HCT116 (cell line): ENCODE data around the gene ARSK. TPM values are rescaled to one million over a fixed set of nuclear protein-coding genes. Genes with fewer than 3 reads are reported as not detected.

Experiments
- ATAC-seq: fragments of 200-7000 bp; cut with Tn5 transposase; 2 replicates; pipeline ENCODE4 v1.9.1; 2020; ENCODE audit warnings: mild to moderate bottlenecking, moderate library complexity
- BruUV-seq: library from RNA; stranded (reverse); fragments of 400-500 nt; replicated peaks from 2 replicates; lab custom pipeline; 2021; lab: Mats Ljungman, UMichigan
- CTCF ChIA-PET: fragments of 300-600 bp; sonication (Branson Sonifier 250); formaldehyde crosslinking; loops from one replicate; lab custom pipeline; 2021; ENCODE audit warnings: antibody characterized with exemption; lab: Charles Lee
- POLR2A ChIA-PET: fragments of 300-600, 350-600 bp; sonication (Branson Sonifier 250); formaldehyde crosslinking; loops from one replicate; lab custom pipeline; 2021; ENCODE audit warnings: antibody characterized with exemption; lab: Charles Lee
- RAD21 ChIA-PET, 2 experiments: fragments of 300-600 bp; sonication (Branson Sonifier 250); formaldehyde crosslinking; loops; one replicate each; lab custom pipeline; 2023; ENCODE audit warnings: low total read pairs in 2 of 2; ENCODE audit not compliant: uncharacterized antibody in 2 of 2, unreplicated experiment in 2 of 2, low non-redundant PET in 1 of 2; lab: Charles Lee
- DNase-seq: peaks from one replicate; pipeline ENCODE4 v3.0.0-alpha.2; 2010; ENCODE audit warnings: low read depth, low spot score
- H2AFZ ChIP-seq: fragments of 200-600 bp; shearing (Covaris generic), sonication (generic); 2 replicates; pipeline ENCODE4 v1.6.1; 2017; ENCODE audit warnings: low read depth, mixed run types, mixed read lengths, antibody characterized with exemption, low read length; ENCODE audit not compliant: poor library complexity, severe bottlenecking
- H3K27ac ChIP-seq: 2 replicates; pipeline ENCODE4 v1.5.1; 2012; ENCODE audit warnings: low read depth, low read length
- H3K27me3 ChIP-seq: fragments of 200-600 bp; sonication (generic); 2 replicates; pipeline ENCODE4 v1.6.1; 2016; ENCODE audit warnings: mixed run types, low read length, mixed read lengths; ENCODE audit not compliant: insufficient read depth
- H3K36me3 ChIP-seq, 2 experiments: fragments of 200-500 bp in 1 of 2; fragments of 200-600 bp in 1 of 2; sonication (Bioruptor generic) in 1 of 2; sonication (generic) in 1 of 2; 2 replicates each; pipeline versions ENCODE4 v1.5.1 to v1.6.1; 2014 to 2016; ENCODE audit warnings: low read length in 2 of 2, inconsistent platforms in 1 of 2, mixed read lengths in 1 of 2, mixed run types in 1 of 2; ENCODE audit not compliant: insufficient read depth in 2 of 2, control insufficient read depth in 1 of 2
- H3K4me1 ChIP-seq, 2 experiments: fragments of 200-600 bp in 1 of 2; sonication (generic) in 1 of 2; 2 replicates each; pipeline versions ENCODE4 v1.5.1 to v1.6.1; 2012 to 2017; ENCODE audit warnings: low read length in 2 of 2, inconsistent platforms in 1 of 2, mild to moderate bottlenecking in 1 of 2, mixed read lengths in 1 of 2, mixed run types in 1 of 2, moderate library complexity in 1 of 2; ENCODE audit not compliant: insufficient read depth in 2 of 2, control insufficient read depth in 1 of 2
- H3K4me2 ChIP-seq: fragments of 200-600 bp; sonication (generic); 2 replicates; pipeline ENCODE4 v1.6.1; 2017; ENCODE audit warnings: mixed run types, low read length, mixed read lengths
- H3K4me3 ChIP-seq, 2 experiments: fragments of 200-600 bp in 1 of 2; sonication (generic) in 1 of 2; replicated peaks in 1 of 2; 2 replicates each; pipeline ENCODE4 v1.5.1; 2011 to 2016; ENCODE audit warnings: low read length in 2 of 2, control low read depth in 1 of 2, low read depth in 1 of 2, mild to moderate bottlenecking in 1 of 2, mixed read lengths in 1 of 2, mixed run types in 1 of 2
- H3K79me2 ChIP-seq: fragments of 200-600 bp; sonication (generic); 2 replicates; pipeline ENCODE4 v1.6.1; 2017; ENCODE audit warnings: mild to moderate bottlenecking, mixed run types, low read length, moderate library complexity, mixed read lengths; ENCODE audit not compliant: insufficient read depth
- H3K9ac ChIP-seq: fragments of 200-600 bp; sonication (generic); 2 replicates; pipeline ENCODE4 v1.6.1; 2016; ENCODE audit warnings: low read length, mixed read lengths
- H3K9me2 ChIP-seq: fragments of 200-600 bp; sonication (generic), shearing (Covaris generic); 2 replicates; pipeline ENCODE4 v1.6.1; 2017; ENCODE audit warnings: mixed run types, mild to moderate bottlenecking, moderate library complexity; ENCODE audit not compliant: insufficient read depth
- H3K9me3 ChIP-seq, 2 experiments: fragments of 200-500 bp in 1 of 2; fragments of 200-600 bp in 1 of 2; sonication (Bioruptor generic) in 1 of 2; sonication (generic) in 1 of 2; 2 replicates each; pipeline ENCODE4 v1.6.1; 2014 to 2017; ENCODE audit warnings: low read length in 2 of 2, mixed read lengths in 2 of 2, inconsistent platforms in 1 of 2, low read depth in 1 of 2, mild to moderate bottlenecking in 1 of 2, mixed run types in 1 of 2, moderate library complexity in 1 of 2; ENCODE audit not compliant: control insufficient read depth in 1 of 2, insufficient read depth in 1 of 2
- H4K20me1 ChIP-seq: fragments of 200-600 bp; sonication (generic), shearing (Covaris generic); 2 replicates; pipeline ENCODE4 v1.6.1; 2017; ENCODE audit warnings: mixed run types, mild to moderate bottlenecking, moderate library complexity; ENCODE audit not compliant: insufficient read depth
- CBX3 ChIP-seq: IDR thresholded peaks from 2 replicates; pipeline ENCODE4 v1.6.1; 2012; ENCODE audit warnings: low read depth
- CEBPB ChIP-seq: IDR thresholded peaks from 2 replicates; pipeline ENCODE4 v1.6.1; 2012; ENCODE audit warnings: low read depth
- EGR1 ChIP-seq: IDR thresholded peaks from 2 replicates; pipeline ENCODE4 v1.6.1; 2012; ENCODE audit warnings: low read depth
- ELF1 ChIP-seq: IDR thresholded peaks from 2 replicates; pipeline ENCODE4 v1.6.1; 2012; ENCODE audit warnings: low read depth, borderline replicate concordance
- EZH2 ChIP-seq: fragments of 200-600 bp; sonication (generic); IDR thresholded peaks from 2 replicates; pipeline ENCODE4 v1.6.1; 2017; ENCODE audit warnings: antibody characterized with exemption, mixed run types
- EZH2phosphoT487 ChIP-seq: fragments of 200-600 bp; IDR thresholded peaks from 2 replicates; pipeline ENCODE4 v1.6.1; 2018; ENCODE audit warnings: antibody characterized with exemption, borderline replicate concordance
- FOSL1 ChIP-seq: IDR thresholded peaks from 2 replicates; pipeline ENCODE4 v1.6.1; 2012; ENCODE audit warnings: low read depth
- JUND ChIP-seq: IDR thresholded peaks from 2 replicates; pipeline ENCODE4 v1.6.1; 2012
- POLR2A ChIP-seq: IDR thresholded peaks from 2 replicates; pipeline ENCODE4 v1.7.0; 2011; ENCODE audit warnings: borderline replicate concordance; ENCODE audit not compliant: insufficient read depth, insufficient read length; ENCODE audit errors: extremely low read depth
- POLR2AphosphoS5 ChIP-seq: IDR thresholded peaks from 2 replicates; pipeline ENCODE4 v1.6.1; 2011; ENCODE audit warnings: mild to moderate bottlenecking, low read depth, low read length, moderate library complexity
- RAD21 ChIP-seq: IDR thresholded peaks from 2 replicates; pipeline ENCODE4 v1.6.1; 2012; ENCODE audit warnings: low read depth, mild to moderate bottlenecking
- SIN3A ChIP-seq: IDR thresholded peaks from 2 replicates; pipeline ENCODE4 v1.6.1; 2012; ENCODE audit warnings: low read depth
- SP1 ChIP-seq: IDR thresholded peaks from 2 replicates; pipeline ENCODE4 v1.6.1; 2012; ENCODE audit warnings: low read depth
- SRF ChIP-seq: IDR thresholded peaks from 2 replicates; pipeline ENCODE4 v1.6.1; 2012; ENCODE audit warnings: low read depth
- TCF7L2 ChIP-seq: IDR thresholded peaks from 2 replicates; pipeline ENCODE4 v1.7.0; 2011; ENCODE audit warnings: borderline replicate concordance, inconsistent platforms; ENCODE audit not compliant: insufficient read depth, insufficient read length; ENCODE audit errors: extremely low read depth
- YY1 ChIP-seq: IDR thresholded peaks from 2 replicates; pipeline ENCODE4 v1.6.1; 2011; ENCODE audit warnings: low read length, low read depth, moderate library complexity, mild to moderate bottlenecking; ENCODE audit not compliant: insufficient replicate concordance; ENCODE audit errors: extremely low read depth
- ZFX ChIP-seq: fragments of 450-650 bp; IDR thresholded peaks from 2 replicates; pipeline ENCODE4 v1.6.1; 2017
- ZNF274 ChIP-seq: fragments of 200-500 bp; sonication (Bioruptor generic); IDR thresholded peaks from 2 replicates; pipeline ENCODE4 v1.6.1; 2014; ENCODE audit warnings: mild to moderate bottlenecking, low read depth, low read length, inconsistent platforms
- intact Hi-C: fragments of 100-400 bp; cut with micrococcal nuclease; formaldehyde crosslinking; loops from 2 replicates; pipeline ENCODE4 v1.10.0; 2022
- total RNA-seq: library from RNA; stranded (reverse); gene quantifications from one replicate; pipeline ENCODE4 v1.2.1, GENCODE V29; 2021; ENCODE audit not compliant: unreplicated experiment
- TF ChIP-seq, protein P1 (sequence below): IDR thresholded peaks from 2 replicates; pipeline ENCODE4 v1.6.1; 2012
- TF ChIP-seq, protein P2 (sequence below): IDR thresholded peaks from 2 replicates; pipeline ENCODE4 v1.6.1; 2012
- TF ChIP-seq, protein P3 (sequence below), 3 experiments: fragments of 200-600 bp in 1 of 3; sonication (generic) in 1 of 3; IDR thresholded peaks in 2 of 3; conservative IDR thresholded peaks in 1 of 3; 2 replicates each; pipeline ENCODE4 v1.5.1; 2012 to 2017; ENCODE audit warnings: low read depth in 2 of 3, low read length in 2 of 3, antibody characterized with exemption in 1 of 3, borderline replicate concordance in 1 of 3, control low read depth in 1 of 3, mild to moderate bottlenecking in 1 of 3, mixed read lengths in 1 of 3, mixed run types in 1 of 3, moderate library complexity in 1 of 3; ENCODE audit not compliant: insufficient read depth in 1 of 3
- TF ChIP-seq, protein P4 (sequence below): IDR thresholded peaks from 2 replicates; pipeline ENCODE4 v1.6.1; 2011; ENCODE audit warnings: mild to moderate bottlenecking, low read length, moderate library complexity; ENCODE audit not compliant: insufficient replicate concordance; ENCODE audit errors: extremely low read depth

Gene ARSK
- total RNA-seq, 1 experiment from 2014 or later: 4.6 TPM

DNA sequence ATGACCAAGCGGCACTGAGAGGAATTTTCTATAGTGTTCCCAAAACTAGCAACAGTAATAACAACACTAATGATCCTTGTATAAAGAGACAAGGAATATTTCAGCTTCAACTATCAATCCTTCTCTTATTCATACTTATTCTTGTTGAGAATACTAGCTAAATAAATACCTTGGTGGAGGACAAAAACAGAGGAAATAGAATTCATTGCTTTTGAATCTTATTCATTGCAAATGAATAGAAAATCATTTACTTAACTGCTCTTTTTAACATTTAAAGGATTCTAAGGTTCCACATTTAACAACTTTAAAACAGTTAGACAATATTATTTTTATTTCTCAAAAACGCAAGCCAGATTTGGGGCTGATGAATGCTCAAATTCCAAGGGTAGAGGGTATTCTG, 22.5 kb upstream of the ARSK start (continued):
- TF ChIP-seq EZH2phosphoT487 (no peak), EGR1 (no peak), SP1 (no peak), POLR2A (no peak), CEBPB (no peak), ZFX (no peak), JUND (no peak), ELF1 (no peak)
- TF ChIP-seq, protein P1, sequence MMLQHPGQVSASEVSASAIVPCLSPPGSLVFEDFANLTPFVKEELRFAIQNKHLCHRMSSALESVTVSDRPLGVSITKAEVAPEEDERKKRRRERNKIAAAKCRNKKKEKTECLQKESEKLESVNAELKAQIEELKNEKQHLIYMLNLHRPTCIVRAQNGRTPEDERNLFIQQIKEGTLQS: no peak
- TF ChIP-seq, all 23 proteins: peak for 0

DNA sequence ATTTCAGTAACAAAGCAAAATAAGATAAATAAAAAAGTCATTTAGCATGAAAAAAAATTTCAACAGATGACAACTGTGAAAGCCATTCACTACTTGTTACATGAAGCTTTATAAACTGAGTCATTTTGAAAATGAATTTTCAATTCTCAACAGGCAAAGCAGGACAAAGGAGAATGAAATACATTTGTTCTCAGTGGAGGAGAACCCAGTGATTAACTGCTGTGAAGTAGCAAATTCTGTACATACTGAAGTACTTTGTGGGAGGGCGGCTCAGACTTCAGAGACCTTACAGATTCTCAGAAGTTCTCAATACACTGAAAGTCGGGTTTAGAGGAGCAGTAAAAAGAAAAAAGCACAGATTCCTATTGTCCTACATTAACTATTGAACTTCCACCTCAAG, 21.8 kb upstream of the ARSK start:
- no peak overlapping the region for H2AFZ ChIP-seq
- DNase-seq (no peak), ATAC-seq (no peak)
- intact Hi-C loops: no loop called here
- H3K9me3 ChIP-seq: no peaks in the 10 kb centered on the region
- RAD21 ChIA-PET: no interaction called here
- BruUV-seq: no TSS peak
- H3K9ac ChIP-seq: no peak overlapping the region
- no peak for TF ChIP-seq RAD21
- no peak for TF ChIP-seq CBX3
- TF ChIP-seq EGR1: no peak
- no peak for TF ChIP-seq YY1
- no peak for TF ChIP-seq SRF
- no peak for TF ChIP-seq TCF7L2
- no peak for TF ChIP-seq ELF1
- TF ChIP-seq SIN3A: no peak
- TF ChIP-seq JUND: no peak
- TF ChIP-seq, protein P2, sequence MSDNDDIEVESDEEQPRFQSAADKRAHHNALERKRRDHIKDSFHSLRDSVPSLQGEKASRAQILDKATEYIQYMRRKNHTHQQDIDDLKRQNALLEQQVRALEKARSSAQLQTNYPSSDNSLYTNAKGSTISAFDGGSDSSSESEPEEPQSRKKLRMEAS: no peak
- TF ChIP-seq ZNF274: no peak
- no peak for TF ChIP-seq EZH2phosphoT487
- TF ChIP-seq FOSL1: no peak
- no peak for TF ChIP-seq POLR2A
- TF ChIP-seq, protein P3, sequence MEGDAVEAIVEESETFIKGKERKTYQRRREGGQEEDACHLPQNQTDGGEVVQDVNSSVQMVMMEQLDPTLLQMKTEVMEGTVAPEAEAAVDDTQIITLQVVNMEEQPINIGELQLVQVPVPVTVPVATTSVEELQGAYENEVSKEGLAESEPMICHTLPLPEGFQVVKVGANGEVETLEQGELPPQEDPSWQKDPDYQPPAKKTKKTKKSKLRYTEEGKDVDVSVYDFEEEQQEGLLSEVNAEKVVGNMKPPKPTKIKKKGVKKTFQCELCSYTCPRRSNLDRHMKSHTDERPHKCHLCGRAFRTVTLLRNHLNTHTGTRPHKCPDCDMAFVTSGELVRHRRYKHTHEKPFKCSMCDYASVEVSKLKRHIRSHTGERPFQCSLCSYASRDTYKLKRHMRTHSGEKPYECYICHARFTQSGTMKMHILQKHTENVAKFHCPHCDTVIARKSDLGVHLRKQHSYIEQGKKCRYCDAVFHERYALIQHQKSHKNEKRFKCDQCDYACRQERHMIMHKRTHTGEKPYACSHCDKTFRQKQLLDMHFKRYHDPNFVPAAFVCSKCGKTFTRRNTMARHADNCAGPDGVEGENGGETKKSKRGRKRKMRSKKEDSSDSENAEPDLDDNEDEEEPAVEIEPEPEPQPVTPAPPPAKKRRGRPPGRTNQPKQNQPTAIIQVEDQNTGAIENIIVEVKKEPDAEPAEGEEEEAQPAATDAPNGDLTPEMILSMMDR (IDR thresholded peaks at IDR 0.05 in 2 of 3, conservative IDR thresholded peaks at IDR 0.05 in 1 of 3; ENCODE audit: borderline replicate concordance in 1 of 3, insufficient read depth in 1 of 3, low read depth in 2 of 3, low read length in 2 of 3): no peak
- TF ChIP-seq, protein P4, sequence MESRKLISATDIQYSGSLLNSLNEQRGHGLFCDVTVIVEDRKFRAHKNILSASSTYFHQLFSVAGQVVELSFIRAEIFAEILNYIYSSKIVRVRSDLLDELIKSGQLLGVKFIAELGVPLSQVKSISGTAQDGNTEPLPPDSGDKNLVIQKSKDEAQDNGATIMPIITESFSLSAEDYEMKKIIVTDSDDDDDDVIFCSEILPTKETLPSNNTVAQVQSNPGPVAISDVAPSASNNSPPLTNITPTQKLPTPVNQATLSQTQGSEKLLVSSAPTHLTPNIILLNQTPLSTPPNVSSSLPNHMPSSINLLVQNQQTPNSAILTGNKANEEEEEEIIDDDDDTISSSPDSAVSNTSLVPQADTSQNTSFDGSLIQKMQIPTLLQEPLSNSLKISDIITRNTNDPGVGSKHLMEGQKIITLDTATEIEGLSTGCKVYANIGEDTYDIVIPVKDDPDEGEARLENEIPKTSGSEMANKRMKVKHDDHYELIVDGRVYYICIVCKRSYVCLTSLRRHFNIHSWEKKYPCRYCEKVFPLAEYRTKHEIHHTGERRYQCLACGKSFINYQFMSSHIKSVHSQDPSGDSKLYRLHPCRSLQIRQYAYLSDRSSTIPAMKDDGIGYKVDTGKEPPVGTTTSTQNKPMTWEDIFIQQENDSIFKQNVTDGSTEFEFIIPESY: no peak
- TF ChIP-seq EZH2: no peak
- no peak for TF ChIP-seq SP1
- TF ChIP-seq ZFX: no peak
- no peak for TF ChIP-seq POLR2AphosphoS5
- H3K36me3 ChIP-seq: peaks cover 5 to 8% of the 10 kb centered on the region in 2 experiments; a peak in 2 of 4 replicates
- H3K9me2 ChIP-seq: no peaks in the 10 kb centered on the region
- H3K4me1 ChIP-seq: no peaks in the 10 kb centered on the region
- CTCF ChIA-PET: no interaction called here
- no peak overlapping the region for H3K4me2 ChIP-seq
- POLR2A ChIA-PET: no interaction called here
- no peak overlapping the region for H3K4me3 ChIP-seq
- H3K27ac ChIP-seq: no peak overlapping the region
- H3K79me2 ChIP-seq: peaks cover 4% of the 10 kb centered on the region; the same call in 1 of the 2 replicates
- no peaks in the 10 kb centered on the region for H4K20me1 ChIP-seq
- no peaks in the 10 kb centered on the region for H3K27me3 ChIP-seq
